ENCODE measurements around the gene GNA15.
A peak's percentile ranks its signal among the peaks of the same experiment; 100 is the strongest.

GNA15 gene

GRCh38 chr19:3208317-3209207 lies 72.7 kb downstream of the GNA15 start:
- no peak for DNase-seq (ENCODE audit: low spot score)

DNA sequence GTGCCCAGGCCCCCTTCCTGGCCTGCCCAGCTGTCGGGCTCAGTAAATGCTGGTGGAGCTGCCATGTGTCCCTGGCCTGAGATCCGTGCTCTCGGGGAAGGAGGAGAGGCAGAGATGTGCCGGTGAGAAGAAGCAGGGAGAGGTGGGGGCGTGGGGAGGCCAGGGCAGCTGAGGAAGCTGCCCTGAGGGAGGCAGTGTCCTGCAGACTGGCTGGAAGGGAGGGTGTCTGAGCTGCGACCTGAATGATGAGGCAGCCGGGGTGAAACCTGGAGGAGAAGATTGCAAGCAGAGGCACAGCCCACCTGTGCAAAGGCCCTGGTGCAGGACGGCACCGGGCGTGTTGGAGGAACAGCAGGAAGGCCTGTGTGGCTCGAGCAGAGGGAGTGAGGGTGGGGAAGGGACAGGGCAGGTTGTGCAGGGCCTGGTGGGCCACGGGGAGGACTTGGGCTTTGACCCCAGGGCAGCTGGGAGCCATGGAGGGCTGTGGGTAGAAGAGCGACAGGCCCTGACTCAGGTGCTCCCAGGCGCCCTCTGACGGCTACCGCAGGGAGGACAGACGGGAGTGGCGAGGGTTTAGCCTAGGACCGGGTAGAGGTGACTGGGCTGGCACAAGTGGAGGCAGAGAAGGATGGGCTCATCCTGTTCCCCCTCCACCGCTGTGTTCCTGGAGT lies 74.6 kb downstream of the GNA15 start:
- DNase-seq (ENCODE audit: low spot score): peak; percentile 40

GRCh38 chr19:3211191-3211590 lies 75.4 kb downstream of the GNA15 start:
- no peak for DNase-seq (ENCODE audit: low spot score)

DNA sequence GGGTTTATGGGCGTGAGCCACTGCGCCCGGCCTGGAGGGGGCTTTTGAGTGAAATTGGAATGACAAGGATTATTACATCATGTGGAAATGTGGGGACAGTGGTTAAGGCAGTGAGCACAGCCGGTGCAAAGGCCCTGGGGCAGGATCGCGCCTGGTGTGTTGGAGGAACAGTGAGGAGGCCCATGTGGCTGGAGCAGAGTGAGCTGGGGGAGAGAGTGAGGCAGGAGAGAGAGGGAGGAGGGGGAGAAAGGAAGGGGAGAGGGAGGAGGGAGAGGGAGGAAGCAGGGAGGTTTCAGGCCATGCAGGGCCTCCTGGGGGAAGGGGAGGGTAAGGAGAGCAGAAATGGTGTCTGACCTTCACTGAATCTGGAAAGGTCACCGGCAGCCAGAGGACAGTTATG lies 77.3 kb downstream of the GNA15 start:
- no peak for DNase-seq (ENCODE audit: low spot score)
